ENCODE data around the gene LILRB4. TPM values are rescaled to one million over a fixed set of nuclear protein-coding genes. Genes with fewer than 3 reads are reported as not detected.

The LILRB4 gene
- total RNA-seq, 1 experiment from 2014 or later, result not detected

- ChIA-PET POLR2A (no interaction called here), CTCF (no interaction called here)
- Mint-ChIP-seq H3K27ac (no peak overlapping the region), H3K4me3 (no peak overlapping the region), H3K4me1 (no peaks in the 10 kb centered on the region), H3K9me3 (peaks cover 65% of the 10 kb centered on the region), H3K27me3 (ENCODE audit: low read depth) (peaks cover 17% of the 10 kb centered on the region), H3K36me3 (peaks cover 37% of the 10 kb centered on the region)
- ATAC-seq, result no peak
- no peak for DNase-seq (ENCODE audit: low spot score)
- no peak for TF ChIP-seq ZNF232 (CRISPR knock-in tag; IDR thresholded peaks at IDR 0.05)
- TF ChIP-seq HMGA2 (CRISPR knock-in tag; IDR thresholded peaks at IDR 0.05), result no peak
- TF ChIP-seq USF1 (CRISPR knock-in tag; IDR thresholded peaks at IDR 0.05), result no peak
- no peak for TF ChIP-seq ATF6 (CRISPR knock-in tag; IDR thresholded peaks at IDR 0.05)
- no peak for TF ChIP-seq ZNF671 (CRISPR knock-in tag; IDR thresholded peaks at IDR 0.05)
- no peak for TF ChIP-seq GABPB1 (CRISPR knock-in tag; IDR thresholded peaks at IDR 0.05)
- no peak for TF ChIP-seq ZNF281 (CRISPR knock-in tag; IDR thresholded peaks at IDR 0.05)
- no peak for TF ChIP-seq MAX (CRISPR knock-in tag; IDR thresholded peaks at IDR 0.05)
- no peak for TF ChIP-seq KAT7 (CRISPR knock-in tag; IDR thresholded peaks at IDR 0.05; ENCODE audit: borderline replicate concordance)
- TF ChIP-seq PRDM15 (CRISPR knock-in tag; IDR thresholded peaks at IDR 0.05), result no peak
- TF ChIP-seq RORB (CRISPR knock-in tag; IDR thresholded peaks at IDR 0.05), result no peak
Measured at GRCh38 chr19:54659300-54659699, 3.5 kb upstream of the LILRB4 start.

GRCh38 chr19:54660306-54660705 lies 2.5 kb upstream of the LILRB4 start:
- H3K27me3 Mint-ChIP-seq (ENCODE audit: low read depth), result peaks cover 18% of the 10 kb centered on the region
- no peak overlapping the region for H3K27ac Mint-ChIP-seq
- H3K9me3 Mint-ChIP-seq, result peaks cover 57% of the 10 kb centered on the region
- ChIA-PET CTCF (no interaction called here), POLR2A (no interaction called here)
- ATAC-seq (no peak), DNase-seq (ENCODE audit: low spot score) (no peak)
- H3K36me3 Mint-ChIP-seq, result peaks cover 42% of the 10 kb centered on the region
- no peak overlapping the region for H3K4me3 Mint-ChIP-seq
- H3K4me1 Mint-ChIP-seq, result no peaks in the 10 kb centered on the region
- TF ChIP-seq E2F1 (CRISPR knock-in tag; IDR thresholded peaks at IDR 0.05) (no peak), ZBTB21 (CRISPR knock-in tag; IDR thresholded peaks at IDR 0.05; ENCODE audit: borderline replicate concordance) (no peak), ATF1 (CRISPR knock-in tag; IDR thresholded peaks at IDR 0.05) (no peak), USF1 (CRISPR knock-in tag; IDR thresholded peaks at IDR 0.05) (no peak), ZNF138 (CRISPR knock-in tag; conservative IDR thresholded peaks at IDR 0.05) (no peak), MYBL2 (CRISPR knock-in tag; IDR thresholded peaks at IDR 0.05) (no peak), SMAD4 (CRISPR knock-in tag; IDR thresholded peaks at IDR 0.05) (no peak), GRHL2 (CRISPR knock-in tag; IDR thresholded peaks at IDR 0.05; ENCODE audit: insufficient replicate concordance, severe bottlenecking) (no peak), FOXP4 (CRISPR knock-in tag; IDR thresholded peaks at IDR 0.05) (no peak)
